GDM1 (cell line): Measurements from ENCODE around the gene USP9X.
"Not testable (repeated sequence)": the region's sequence is repeated elsewhere in the genome, so short reads cannot be mapped to it uniquely, and the experiment has no call there.

Experiments
- DNase-seq: peaks from one replicate; lab custom pipeline; 2025; lab: John Stamatoyannopoulos, UW

The USP9X gene

GRCh38 chrX:41186946-41187345, 101.7 kb downstream of the USP9X start:
- DNase-seq = not testable (repeated sequence)

GRCh38 chrX:41189156-41189555, 103.9 kb downstream of the USP9X start:
- no peak for DNase-seq

GRCh38 chrX:41192880-41193279, 107.6 kb downstream of the USP9X start:
- DNase-seq = no peak

- DNase-seq = no peak
Observed at GRCh38 chrX:41198410-41198809, 113.2 kb downstream of the USP9X start.

GRCh38 chrX:41200785-41201184, 115.5 kb downstream of the USP9X start:
- DNase-seq = no peak

- DNase-seq = no peak
Observed at GRCh38 chrX:41209853-41210252, 124.6 kb downstream of the USP9X start.

GRCh38 chrX:41224605-41225004, 139.4 kb downstream of the USP9X start:
- DNase-seq = no peak

GRCh38 chrX:41233988-41234387, 148.7 kb downstream of the USP9X start:
- no peak for DNase-seq

- DNase-seq = not testable (repeated sequence)
Observed at GRCh38 chrX:41234471-41234870, 149.2 kb downstream of the USP9X start.

- DNase-seq = no peak
Observed at GRCh38 chrX:41234962-41235361, 149.7 kb downstream of the USP9X start.

- no peak for DNase-seq
Observed at GRCh38 chrX:41236629-41237028, 151.4 kb downstream of the USP9X start.

- no peak for DNase-seq
Observed at GRCh38 chrX:41240509-41240908, 155.3 kb downstream of the USP9X start.

GRCh38 chrX:41241962-41242361, 156.7 kb downstream of the USP9X start:
- no peak for DNase-seq

GRCh38 chrX:41245641-41246040, 160.4 kb downstream of the USP9X start:
- DNase-seq = no peak

- no peak for DNase-seq
Observed at GRCh38 chrX:41250867-41251266, 165.6 kb downstream of the USP9X start.

GRCh38 chrX:41257801-41258200, 172.6 kb downstream of the USP9X start:
- DNase-seq = no peak

- DNase-seq = no peak
Observed at GRCh38 chrX:41258226-41258625, 173.0 kb downstream of the USP9X start.

GRCh38 chrX:41258871-41259270, 173.6 kb downstream of the USP9X start:
- no peak for DNase-seq

- no peak for DNase-seq
Observed at GRCh38 chrX:41259516-41259915, 174.3 kb downstream of the USP9X start.

GRCh38 chrX:41265615-41266014, 180.4 kb downstream of the USP9X start:
- DNase-seq = no peak

- DNase-seq = no peak
Observed at GRCh38 chrX:41273638-41274037, 188.4 kb downstream of the USP9X start.

GRCh38 chrX:41275661-41276609, 190.7 kb downstream of the USP9X start:
- peak; percentile 47 for DNase-seq

- DNase-seq = no peak
Observed at GRCh38 chrX:41276661-41277506, 191.6 kb downstream of the USP9X start.
